IPS-15b (cell line): ENCODE measurements around the gene RNU6-7.

Experiments used
- H3K27me3 ChIP-seq: one replicate; pipeline ENCODE4 v1.6.1; 2013; ENCODE audit warnings: low read length; ENCODE audit not compliant: control insufficient read depth, insufficient read depth
- H3K36me3 ChIP-seq: one replicate; pipeline ENCODE4 v1.6.1; 2013; ENCODE audit warnings: low read length; ENCODE audit not compliant: control insufficient read depth, insufficient read depth
- H3K4me1 ChIP-seq: one replicate; pipeline ENCODE4 v1.6.1; 2013; ENCODE audit warnings: mild to moderate bottlenecking, low read length; ENCODE audit not compliant: control insufficient read depth, insufficient read depth
- H3K4me3 ChIP-seq: one replicate; pipeline ENCODE4 v1.5.1; 2013; ENCODE audit warnings: low read depth, low read length
- H3K9ac ChIP-seq: one replicate; pipeline ENCODE4 v1.6.1; 2013; ENCODE audit warnings: low read depth, mild to moderate bottlenecking, low read length
- H3K9me3 ChIP-seq: one replicate; pipeline ENCODE4 v1.6.1; 2013; ENCODE audit warnings: mild to moderate bottlenecking, low read length; ENCODE audit not compliant: control insufficient read depth, insufficient read depth

Gene RNU6-7

DNA sequence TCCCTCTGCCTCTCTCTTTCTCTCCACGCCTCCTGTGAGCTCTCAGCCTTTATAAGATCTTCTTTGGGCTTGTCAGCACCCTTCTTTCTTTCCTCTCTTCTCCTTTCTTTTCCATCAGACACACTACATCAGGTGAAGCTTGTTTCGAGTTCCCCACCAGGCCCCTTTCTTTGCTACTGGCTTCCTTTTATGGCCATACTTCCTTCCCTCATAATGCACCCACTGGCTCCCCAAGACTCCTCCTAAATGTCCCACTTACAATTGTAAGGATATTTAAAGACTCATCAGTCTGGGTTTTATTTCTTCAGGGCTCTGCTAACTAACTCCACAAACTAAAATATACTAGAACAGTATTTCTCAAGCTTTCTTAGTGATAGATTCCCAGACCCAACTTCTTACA lies 4.7 kb downstream of the RNU6-7 start:
- no peaks in the 10 kb centered on the region for H3K9me3 ChIP-seq
- no peak overlapping the region for H3K4me3 ChIP-seq
- H3K4me1 ChIP-seq, result no peaks in the 10 kb centered on the region
- no peaks in the 10 kb centered on the region for H3K36me3 ChIP-seq
- H3K9ac ChIP-seq, result no peak overlapping the region
- H3K27me3 ChIP-seq, result peaks cover 3% of the 10 kb centered on the region

DNA sequence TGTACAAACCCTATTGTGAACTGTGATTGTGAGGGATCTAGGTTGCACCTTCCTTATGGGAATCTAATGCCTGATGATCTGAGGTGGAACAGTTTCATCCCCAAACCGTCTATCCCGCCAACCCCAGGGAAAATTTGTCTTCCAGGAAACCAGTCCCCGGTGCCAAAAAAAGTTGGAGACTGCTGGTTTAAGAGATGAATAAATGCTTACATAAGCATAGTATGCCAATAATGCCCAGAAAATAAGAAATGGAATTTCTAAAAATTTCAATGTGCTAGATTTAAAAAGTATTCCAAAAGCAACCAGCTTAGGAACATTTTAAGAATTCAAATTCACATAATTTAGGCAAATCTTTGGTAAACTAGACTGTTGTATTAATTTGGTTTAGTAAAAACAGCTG lies 6.6 kb downstream of the RNU6-7 start:
- no peaks in the 10 kb centered on the region for H3K27me3 ChIP-seq
- H3K4me3 ChIP-seq, result no peak overlapping the region
- no peaks in the 10 kb centered on the region for H3K4me1 ChIP-seq
- no peak overlapping the region for H3K9ac ChIP-seq
- no peaks in the 10 kb centered on the region for H3K36me3 ChIP-seq
- no peaks in the 10 kb centered on the region for H3K9me3 ChIP-seq

DNA sequence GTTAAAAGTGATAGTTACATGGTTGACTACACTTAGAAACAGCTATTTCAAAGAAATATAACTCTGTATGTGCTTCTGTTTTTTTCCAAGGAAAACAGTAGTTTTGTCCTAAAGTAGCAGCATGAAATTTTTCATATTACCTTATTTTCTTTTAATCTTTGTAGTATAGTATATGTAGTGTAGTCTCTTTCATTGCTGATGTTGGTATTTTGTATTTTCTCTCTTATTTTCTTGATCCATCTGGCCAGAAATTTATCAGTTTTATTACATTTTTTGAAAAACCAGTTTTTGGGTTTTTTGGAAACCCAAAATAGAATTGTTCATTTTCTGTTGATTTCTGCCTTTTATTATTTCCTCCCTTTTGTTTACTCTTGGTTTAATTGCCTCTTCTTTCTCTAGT lies 7.6 kb downstream of the RNU6-7 start:
- Histone ChIP-seq H3K36me3 (no peaks in the 10 kb centered on the region), H3K4me3 (no peak overlapping the region), H3K9ac (no peak overlapping the region), H3K9me3 (no peaks in the 10 kb centered on the region), H3K4me1 (no peaks in the 10 kb centered on the region), H3K27me3 (no peaks in the 10 kb centered on the region)

- no peak overlapping the region for H3K9ac ChIP-seq
- H3K27me3 ChIP-seq, result no peaks in the 10 kb centered on the region
- no peak overlapping the region for H3K4me3 ChIP-seq
- no peaks in the 10 kb centered on the region for H3K36me3 ChIP-seq
- no peaks in the 10 kb centered on the region for H3K4me1 ChIP-seq
- no peaks in the 10 kb centered on the region for H3K9me3 ChIP-seq
Measured at GRCh38 chr14:32211068-32211404, 9.2 kb downstream of the RNU6-7 start.

GRCh38 chr14:32212833-32213232 lies 11.0 kb downstream of the RNU6-7 start:
- no peaks in the 10 kb centered on the region for H3K9me3 ChIP-seq
- H3K36me3 ChIP-seq, result no peaks in the 10 kb centered on the region
- H3K27me3 ChIP-seq, result no peaks in the 10 kb centered on the region
- H3K4me3 ChIP-seq, result no peak overlapping the region
- no peak overlapping the region for H3K9ac ChIP-seq
- no peaks in the 10 kb centered on the region for H3K4me1 ChIP-seq

DNA sequence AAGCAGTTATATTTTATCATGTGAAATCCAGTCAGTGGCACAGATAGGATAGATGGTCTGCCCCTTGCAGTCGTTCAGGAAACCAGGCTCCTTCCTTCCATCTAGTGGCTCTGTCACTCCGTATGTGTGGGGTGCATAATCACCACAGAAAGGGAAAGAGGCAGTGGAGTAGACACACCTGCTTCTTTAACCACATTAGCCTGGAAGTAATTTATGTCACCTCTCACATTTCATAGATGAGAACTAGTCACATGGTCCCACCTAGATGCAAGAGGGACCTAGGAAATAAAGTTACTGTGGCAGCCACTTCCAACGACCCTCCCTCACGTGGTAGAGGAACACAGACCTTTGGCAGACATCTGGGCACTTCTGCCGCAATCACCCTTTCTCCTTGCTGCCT lies 15.5 kb downstream of the RNU6-7 start:
- no peak overlapping the region for H3K9ac ChIP-seq

DNA sequence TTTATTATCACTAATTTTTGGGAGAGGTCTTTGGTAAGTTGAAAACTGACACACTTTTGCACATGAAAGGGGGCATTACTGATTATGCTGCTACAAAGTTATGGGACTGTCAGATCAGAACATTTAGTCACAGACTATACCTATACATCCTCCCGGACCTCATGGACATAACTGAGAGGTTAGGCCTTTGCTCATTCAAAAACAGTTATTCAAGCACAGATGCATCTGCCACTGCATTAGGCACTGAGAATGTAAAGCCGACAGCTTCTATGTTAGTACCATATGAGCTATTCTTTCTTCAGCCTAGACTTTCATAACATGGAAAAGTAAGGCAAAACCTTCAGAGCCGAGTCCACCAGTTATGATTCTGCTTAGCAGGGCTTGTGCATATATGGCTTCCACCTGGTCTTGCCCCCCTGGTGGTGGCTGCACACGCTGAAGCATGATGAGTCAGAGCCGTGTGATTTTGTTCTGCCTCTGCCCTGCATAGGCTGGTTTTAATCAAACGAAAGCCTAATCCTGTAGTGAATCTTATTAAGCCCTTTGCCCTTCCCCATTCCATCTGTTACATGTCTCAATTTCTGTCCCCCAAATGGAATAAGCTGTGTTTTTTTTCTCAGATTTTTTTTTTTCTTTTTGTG lies 23.0 kb downstream of the RNU6-7 start:
- no peaks in the 10 kb centered on the region for H3K4me1 ChIP-seq
- no peaks in the 10 kb centered on the region for H3K9me3 ChIP-seq
- no peaks in the 10 kb centered on the region for H3K27me3 ChIP-seq
- no peak overlapping the region for H3K9ac ChIP-seq
- H3K36me3 ChIP-seq, result no peaks in the 10 kb centered on the region
- no peak overlapping the region for H3K4me3 ChIP-seq

More for the DNA sequence above, 15.5 kb downstream of the RNU6-7 start:
- Histone ChIP-seq H3K36me3 (no peaks in the 10 kb centered on the region), H3K4me3 (no peak overlapping the region), H3K4me1 (no peaks in the 10 kb centered on the region), H3K9me3 (no peaks in the 10 kb centered on the region), H3K27me3 (no peaks in the 10 kb centered on the region)

DNA sequence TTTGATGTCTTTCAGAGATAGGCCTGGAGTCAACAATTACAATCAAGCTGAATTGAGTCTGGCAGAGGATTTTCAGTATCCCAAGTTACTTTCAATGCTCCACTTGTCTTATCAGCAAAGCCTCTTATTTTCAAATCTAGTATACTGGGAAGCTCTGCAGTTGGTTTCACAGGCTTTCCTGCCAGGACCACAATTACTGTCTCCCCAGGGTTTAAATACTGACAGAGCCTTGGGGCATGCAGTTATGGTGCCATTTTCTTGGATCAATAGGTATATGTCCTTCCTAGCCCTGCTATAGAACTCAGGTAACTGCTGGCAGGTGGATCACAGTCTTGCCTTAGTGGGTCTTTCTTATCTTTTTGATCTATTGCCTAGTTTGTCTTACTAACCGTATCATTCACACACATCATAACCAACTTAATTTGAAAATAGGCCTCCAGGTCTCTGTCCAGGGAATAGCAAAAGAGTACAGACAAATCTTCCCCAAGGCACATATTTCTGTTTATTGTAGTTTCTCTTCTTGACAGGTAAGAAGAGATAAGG lies 23.6 kb downstream of the RNU6-7 start:
- H3K27me3 ChIP-seq, result no peaks in the 10 kb centered on the region
- H3K36me3 ChIP-seq, result no peaks in the 10 kb centered on the region
- no peak overlapping the region for H3K9ac ChIP-seq
- H3K9me3 ChIP-seq, result no peaks in the 10 kb centered on the region
- H3K4me1 ChIP-seq, result no peaks in the 10 kb centered on the region
- no peak overlapping the region for H3K4me3 ChIP-seq

DNA sequence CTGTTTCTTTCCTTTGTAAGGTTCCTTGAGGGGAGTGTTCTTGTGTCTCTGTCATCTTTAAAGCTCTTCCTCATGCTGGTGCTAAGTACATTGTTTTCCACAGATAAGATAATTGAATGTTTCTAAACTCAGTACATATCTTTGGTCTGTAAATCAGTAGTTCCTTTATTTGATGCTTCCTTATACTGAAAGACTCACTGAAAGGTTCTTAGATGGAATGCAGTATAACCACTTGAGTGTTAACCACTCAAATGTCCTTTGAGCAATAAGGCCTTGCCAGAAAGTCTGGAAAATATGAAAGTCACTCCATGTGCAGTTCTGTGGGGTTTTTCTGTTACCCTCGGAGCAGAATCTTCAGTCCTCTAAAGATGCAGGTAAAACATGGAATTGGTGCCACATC lies 24.2 kb downstream of the RNU6-7 start:
- Histone ChIP-seq H3K9me3 (no peaks in the 10 kb centered on the region), H3K9ac (no peak overlapping the region), H3K4me3 (no peak overlapping the region), H3K4me1 (peaks cover 2% of the 10 kb centered on the region), H3K27me3 (no peaks in the 10 kb centered on the region), H3K36me3 (no peaks in the 10 kb centered on the region)

GRCh38 chr14:32230181-32230580 lies 28.3 kb downstream of the RNU6-7 start:
- Histone ChIP-seq H3K4me3 (no peak overlapping the region), H3K27me3 (no peaks in the 10 kb centered on the region), H3K4me1 (peaks cover 2% of the 10 kb centered on the region), H3K9me3 (no peaks in the 10 kb centered on the region), H3K9ac (no peak overlapping the region), H3K36me3 (no peaks in the 10 kb centered on the region)

GRCh38 chr14:32230695-32231280 lies 28.9 kb downstream of the RNU6-7 start:
- no peaks in the 10 kb centered on the region for H3K36me3 ChIP-seq
- no peaks in the 10 kb centered on the region for H3K9me3 ChIP-seq
- H3K4me3 ChIP-seq, result no peak overlapping the region
- peaks cover 2% of the 10 kb centered on the region for H3K4me1 ChIP-seq
- H3K9ac ChIP-seq, result no peak overlapping the region
- no peaks in the 10 kb centered on the region for H3K27me3 ChIP-seq

GRCh38 chr14:32232481-32232880 lies 30.6 kb downstream of the RNU6-7 start:
- Histone ChIP-seq H3K4me1 (peaks cover 2% of the 10 kb centered on the region), H3K36me3 (no peaks in the 10 kb centered on the region), H3K27me3 (no peaks in the 10 kb centered on the region), H3K9me3 (no peaks in the 10 kb centered on the region), H3K4me3 (no peak overlapping the region), H3K9ac (no peak overlapping the region)
